ENCODE measurements around the gene INSIG1. TPM values are rescaled to one million over a fixed set of nuclear protein-coding genes. Genes with fewer than 3 reads are reported as not detected.
A peak's percentile ranks its signal among the peaks of the same experiment; 100 is the strongest.

The INSIG1 gene
- total and polyA plus RNA-seq, 8 donors = 13.5 to 170 (median 21.4) TPM

GRCh38 chr7:155355745-155356144 is 58.1 kb downstream of the INSIG1 start:
- TF ChIP-seq, protein P1, sequence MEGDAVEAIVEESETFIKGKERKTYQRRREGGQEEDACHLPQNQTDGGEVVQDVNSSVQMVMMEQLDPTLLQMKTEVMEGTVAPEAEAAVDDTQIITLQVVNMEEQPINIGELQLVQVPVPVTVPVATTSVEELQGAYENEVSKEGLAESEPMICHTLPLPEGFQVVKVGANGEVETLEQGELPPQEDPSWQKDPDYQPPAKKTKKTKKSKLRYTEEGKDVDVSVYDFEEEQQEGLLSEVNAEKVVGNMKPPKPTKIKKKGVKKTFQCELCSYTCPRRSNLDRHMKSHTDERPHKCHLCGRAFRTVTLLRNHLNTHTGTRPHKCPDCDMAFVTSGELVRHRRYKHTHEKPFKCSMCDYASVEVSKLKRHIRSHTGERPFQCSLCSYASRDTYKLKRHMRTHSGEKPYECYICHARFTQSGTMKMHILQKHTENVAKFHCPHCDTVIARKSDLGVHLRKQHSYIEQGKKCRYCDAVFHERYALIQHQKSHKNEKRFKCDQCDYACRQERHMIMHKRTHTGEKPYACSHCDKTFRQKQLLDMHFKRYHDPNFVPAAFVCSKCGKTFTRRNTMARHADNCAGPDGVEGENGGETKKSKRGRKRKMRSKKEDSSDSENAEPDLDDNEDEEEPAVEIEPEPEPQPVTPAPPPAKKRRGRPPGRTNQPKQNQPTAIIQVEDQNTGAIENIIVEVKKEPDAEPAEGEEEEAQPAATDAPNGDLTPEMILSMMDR (IDR thresholded peaks at IDR 0.05) = no peak
- intact Hi-C loops (cut with DNase I) = no loop called here
- no peak overlapping the region for H3K27ac ChIP-seq
- H3K4me1 ChIP-seq = peaks cover 0 to 25% of the 10 kb centered on the region in 2 donors
- no peak overlapping the region for H3K4me3 ChIP-seq
- H3K36me3 ChIP-seq = no peaks in the 10 kb centered on the region
- DNase-seq (peak in 2 of 4 donors; percentile 22 to 50), ATAC-seq (no peak)
- H3K27me3 ChIP-seq = peaks cover 0 to 89% of the 10 kb centered on the region in 2 donors
- no peaks in the 10 kb centered on the region for H3K9me3 ChIP-seq

DNA sequence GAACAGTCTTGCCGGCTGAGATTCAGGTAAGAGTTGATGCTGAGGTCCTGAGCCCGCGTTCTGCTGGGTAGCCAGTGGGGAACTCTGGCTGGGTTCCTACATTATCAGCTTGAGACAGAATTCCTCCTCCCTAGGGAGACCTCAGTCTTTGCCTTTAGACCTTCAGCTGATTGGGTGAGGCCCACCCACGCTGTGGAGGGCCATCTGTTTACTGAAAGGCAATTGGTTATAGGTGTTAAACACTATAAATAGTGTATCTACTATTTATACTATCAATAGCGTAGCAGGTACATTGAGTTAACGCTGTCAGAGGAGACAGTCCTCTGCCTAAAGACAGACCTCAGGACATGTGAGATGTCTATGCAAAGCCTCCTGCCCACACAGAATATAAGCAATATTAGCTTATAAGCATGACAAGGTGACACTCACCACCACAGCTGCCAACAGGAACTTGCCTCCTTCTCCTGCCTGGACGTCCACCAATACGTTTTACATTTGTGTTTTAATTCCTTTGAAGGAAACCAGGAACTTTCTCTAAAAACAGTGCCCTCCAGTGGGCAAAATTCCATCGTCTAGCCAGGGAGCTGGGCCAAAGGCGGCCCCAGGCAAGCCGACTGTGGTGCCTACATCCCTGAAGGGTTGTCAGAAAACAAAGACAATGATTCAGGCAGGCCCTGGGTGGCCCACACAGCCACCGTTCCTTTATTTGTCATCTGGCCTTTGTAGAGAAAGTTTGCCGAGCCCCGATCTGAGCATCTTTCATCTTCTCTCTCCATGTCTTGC is 58.8 kb downstream of the INSIG1 start:
- Histone ChIP-seq H3K4me3 (no peak overlapping the region), H3K4me1 (peaks cover 0 to 29% of the 10 kb centered on the region in 2 donors), H3K36me3 (no peaks in the 10 kb centered on the region), H3K9me3 (no peaks in the 10 kb centered on the region), H3K27me3 (peaks cover 0 to 89% of the 10 kb centered on the region in 2 donors), H3K27ac (peak overlapping the region in 1 of 2 donors; percentile 73)
- ATAC-seq (no peak), DNase-seq (peak in 2 of 4 donors; percentile 20 to 32)
- intact Hi-C loops (cut with DNase I) = no loop called here
- TF ChIP-seq, protein P1 (IDR thresholded peaks at IDR 0.05) = peak in 1 of 2 donors; percentile 13

- Histone ChIP-seq H3K27me3 (peaks cover 0 to 84% of the 10 kb centered on the region in 2 donors), H3K4me1 (peaks cover 0 to 29% of the 10 kb centered on the region in 2 donors), H3K4me3 (no peak overlapping the region), H3K9me3 (no peaks in the 10 kb centered on the region), H3K36me3 (no peaks in the 10 kb centered on the region), H3K27ac (peak overlapping the region in 1 of 2 donors; percentile 73)
- ATAC-seq (peak; percentile 32), DNase-seq (peak in 2 of 4 donors; percentile 34 to 78)
- intact Hi-C loops (cut with DNase I) = no loop called here
- TF ChIP-seq, protein P1 (IDR thresholded peaks at IDR 0.05) = no peak
Observed at GRCh38 chr7:155357573-155358041, 59.9 kb downstream of the INSIG1 start.

- Histone ChIP-seq H3K4me3 (no peak overlapping the region), H3K27ac (peak overlapping the region in 1 of 2 donors; percentile 73), H3K4me1 (peaks cover 0 to 29% of the 10 kb centered on the region in 2 donors), H3K27me3 (peaks cover 0 to 85% of the 10 kb centered on the region in 2 donors), H3K9me3 (no peaks in the 10 kb centered on the region), H3K36me3 (no peaks in the 10 kb centered on the region)
- intact Hi-C loops (cut with DNase I) = no loop called here
- DNase-seq (peak in 2 of 4 donors; percentile 29 to 80), ATAC-seq (no peak)
- TF ChIP-seq, protein P1 (IDR thresholded peaks at IDR 0.05) = no peak
Observed at GRCh38 chr7:155358066-155358947, 60.6 kb downstream of the INSIG1 start.

All from left lung (tissue), 10 donors.